Measurements from ENCODE around the gene CFDP1.

The CFDP1 gene

DNA sequence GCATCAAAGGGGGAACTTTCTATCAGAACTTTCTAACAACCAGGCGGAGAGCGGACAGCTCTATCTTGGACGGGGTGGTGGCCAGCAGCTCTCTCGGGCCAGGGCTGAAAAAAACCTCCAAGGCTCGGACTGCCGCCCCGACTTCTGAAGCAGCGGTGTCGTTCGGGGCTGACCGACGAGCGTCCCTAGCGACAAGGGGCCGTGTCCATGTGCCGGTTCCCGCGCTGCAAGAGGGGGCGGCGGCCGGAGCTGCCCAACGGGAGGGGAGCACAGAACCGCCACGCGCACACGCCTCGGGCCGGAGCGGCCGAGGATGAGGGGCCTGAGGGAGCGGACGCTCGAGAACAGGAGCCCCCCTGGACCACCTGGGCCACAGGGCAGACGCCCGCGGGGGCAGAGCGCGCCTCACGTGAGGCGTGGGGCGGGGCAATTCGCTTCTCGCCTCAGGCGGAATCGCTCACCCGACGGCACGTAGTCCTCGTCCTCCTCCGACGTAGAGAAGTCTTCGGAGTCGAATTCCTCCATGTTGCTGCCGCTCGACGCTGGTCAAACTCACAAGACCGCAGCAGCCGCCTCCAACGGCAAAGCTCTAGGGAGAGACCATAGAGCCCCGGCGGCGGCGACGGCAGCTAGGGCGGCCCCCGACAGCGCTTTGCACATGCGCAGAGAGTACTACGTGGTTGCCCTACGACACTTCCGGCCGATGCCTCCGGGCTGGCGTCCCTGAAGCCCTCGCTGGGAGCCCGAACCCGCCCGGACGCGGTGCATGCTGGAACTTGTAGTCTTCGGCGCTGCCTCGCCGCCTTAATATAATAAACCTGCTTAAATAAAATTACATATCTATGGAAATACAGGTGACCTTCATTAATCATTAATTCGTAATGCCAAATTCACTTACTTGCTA is at the start of gene CFDP1 (continued):
- TF ChIP-seq, protein P1, sequence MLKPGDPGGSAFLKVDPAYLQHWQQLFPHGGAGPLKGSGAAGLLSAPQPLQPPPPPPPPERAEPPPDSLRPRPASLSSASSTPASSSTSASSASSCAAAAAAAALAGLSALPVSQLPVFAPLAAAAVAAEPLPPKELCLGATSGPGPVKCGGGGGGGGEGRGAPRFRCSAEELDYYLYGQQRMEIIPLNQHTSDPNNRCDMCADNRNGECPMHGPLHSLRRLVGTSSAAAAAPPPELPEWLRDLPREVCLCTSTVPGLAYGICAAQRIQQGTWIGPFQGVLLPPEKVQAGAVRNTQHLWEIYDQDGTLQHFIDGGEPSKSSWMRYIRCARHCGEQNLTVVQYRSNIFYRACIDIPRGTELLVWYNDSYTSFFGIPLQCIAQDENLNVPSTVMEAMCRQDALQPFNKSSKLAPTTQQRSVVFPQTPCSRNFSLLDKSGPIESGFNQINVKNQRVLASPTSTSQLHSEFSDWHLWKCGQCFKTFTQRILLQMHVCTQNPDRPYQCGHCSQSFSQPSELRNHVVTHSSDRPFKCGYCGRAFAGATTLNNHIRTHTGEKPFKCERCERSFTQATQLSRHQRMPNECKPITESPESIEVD (tag by site-specific recombination; IDR thresholded peaks at IDR 0.05) = no peak
- TF ChIP-seq ZNF677 (tag by site-specific recombination; IDR thresholded peaks at IDR 0.05) (no peak), RBAK (tag by site-specific recombination; IDR thresholded peaks at IDR 0.05) (no peak), ZNF19 (tag by site-specific recombination; IDR thresholded peaks at IDR 0.05; ENCODE audit: low read depth) (no peak), ZNF433 (tag by site-specific recombination; IDR thresholded peaks at IDR 0.05; ENCODE audit: low read depth) (no peak), KLF8 (tag by site-specific recombination; IDR thresholded peaks at IDR 0.05) (peak; percentile 64; the same call in 1 of the 2 replicates), ZNF561 (tag by site-specific recombination; IDR thresholded peaks at IDR 0.05; ENCODE audit: borderline replicate concordance) (0 out of 2 replicates have a peak, but pooled peaks have one; percentile 54), ZNF221 (tag by site-specific recombination; IDR thresholded peaks at IDR 0.05; ENCODE audit: borderline replicate concordance) (no peak), ZNF843 (tag by site-specific recombination; IDR thresholded peaks at IDR 0.05) (peak; percentile 76; the same call in 1 of the 2 replicates), ZBTB8A (tag by site-specific recombination; IDR thresholded peaks at IDR 0.05) (peak; percentile 96), GLIS1 (tag by site-specific recombination; IDR thresholded peaks at IDR 0.05) (peak; percentile 56), MEIS1 (CRISPR knock-in tag; IDR thresholded peaks at IDR 0.05; ENCODE audit: borderline replicate concordance) (no peak), ZEB2 (tag by site-specific recombination; IDR thresholded peaks at IDR 0.05) (peak; percentile 47), ZNF132 (tag by site-specific recombination; IDR thresholded peaks at IDR 0.05; ENCODE audit: borderline replicate concordance) (no peak), ZNF629 (tag by site-specific recombination; IDR thresholded peaks at IDR 0.05) (peak; percentile 65)
- TF ChIP-seq, protein P2, sequence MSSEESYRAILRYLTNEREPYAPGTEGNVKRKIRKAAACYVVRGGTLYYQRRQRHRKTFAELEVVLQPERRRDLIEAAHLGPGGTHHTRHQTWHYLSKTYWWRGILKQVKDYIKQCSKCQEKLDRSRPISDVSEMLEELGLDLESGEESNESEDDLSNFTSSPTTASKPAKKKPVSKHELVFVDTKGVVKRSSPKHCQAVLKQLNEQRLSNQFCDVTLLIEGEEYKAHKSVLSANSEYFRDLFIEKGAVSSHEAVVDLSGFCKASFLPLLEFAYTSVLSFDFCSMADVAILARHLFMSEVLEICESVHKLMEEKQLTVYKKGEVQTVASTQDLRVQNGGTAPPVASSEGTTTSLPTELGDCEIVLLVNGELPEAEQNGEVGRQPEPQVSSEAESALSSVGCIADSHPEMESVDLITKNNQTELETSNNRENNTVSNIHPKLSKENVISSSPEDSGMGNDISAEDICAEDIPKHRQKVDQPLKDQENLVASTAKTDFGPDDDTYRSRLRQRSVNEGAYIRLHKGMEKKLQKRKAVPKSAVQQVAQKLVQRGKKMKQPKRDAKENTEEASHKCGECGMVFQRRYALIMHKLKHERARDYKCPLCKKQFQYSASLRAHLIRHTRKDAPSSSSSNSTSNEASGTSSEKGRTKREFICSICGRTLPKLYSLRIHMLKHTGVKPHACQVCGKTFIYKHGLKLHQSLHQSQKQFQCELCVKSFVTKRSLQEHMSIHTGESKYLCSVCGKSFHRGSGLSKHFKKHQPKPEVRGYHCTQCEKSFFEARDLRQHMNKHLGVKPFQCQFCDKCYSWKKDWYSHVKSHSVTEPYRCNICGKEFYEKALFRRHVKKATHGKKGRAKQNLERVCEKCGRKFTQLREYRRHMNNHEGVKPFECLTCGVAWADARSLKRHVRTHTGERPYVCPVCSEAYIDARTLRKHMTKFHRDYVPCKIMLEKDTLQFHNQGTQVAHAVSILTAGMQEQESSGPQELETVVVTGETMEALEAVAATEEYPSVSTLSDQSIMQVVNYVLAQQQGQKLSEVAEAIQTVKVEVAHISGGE (tag by site-specific recombination; conservative IDR thresholded peaks at IDR 0.05; ENCODE audit: low read depth) = peak; percentile 82
- TF ChIP-seq, protein P3, sequence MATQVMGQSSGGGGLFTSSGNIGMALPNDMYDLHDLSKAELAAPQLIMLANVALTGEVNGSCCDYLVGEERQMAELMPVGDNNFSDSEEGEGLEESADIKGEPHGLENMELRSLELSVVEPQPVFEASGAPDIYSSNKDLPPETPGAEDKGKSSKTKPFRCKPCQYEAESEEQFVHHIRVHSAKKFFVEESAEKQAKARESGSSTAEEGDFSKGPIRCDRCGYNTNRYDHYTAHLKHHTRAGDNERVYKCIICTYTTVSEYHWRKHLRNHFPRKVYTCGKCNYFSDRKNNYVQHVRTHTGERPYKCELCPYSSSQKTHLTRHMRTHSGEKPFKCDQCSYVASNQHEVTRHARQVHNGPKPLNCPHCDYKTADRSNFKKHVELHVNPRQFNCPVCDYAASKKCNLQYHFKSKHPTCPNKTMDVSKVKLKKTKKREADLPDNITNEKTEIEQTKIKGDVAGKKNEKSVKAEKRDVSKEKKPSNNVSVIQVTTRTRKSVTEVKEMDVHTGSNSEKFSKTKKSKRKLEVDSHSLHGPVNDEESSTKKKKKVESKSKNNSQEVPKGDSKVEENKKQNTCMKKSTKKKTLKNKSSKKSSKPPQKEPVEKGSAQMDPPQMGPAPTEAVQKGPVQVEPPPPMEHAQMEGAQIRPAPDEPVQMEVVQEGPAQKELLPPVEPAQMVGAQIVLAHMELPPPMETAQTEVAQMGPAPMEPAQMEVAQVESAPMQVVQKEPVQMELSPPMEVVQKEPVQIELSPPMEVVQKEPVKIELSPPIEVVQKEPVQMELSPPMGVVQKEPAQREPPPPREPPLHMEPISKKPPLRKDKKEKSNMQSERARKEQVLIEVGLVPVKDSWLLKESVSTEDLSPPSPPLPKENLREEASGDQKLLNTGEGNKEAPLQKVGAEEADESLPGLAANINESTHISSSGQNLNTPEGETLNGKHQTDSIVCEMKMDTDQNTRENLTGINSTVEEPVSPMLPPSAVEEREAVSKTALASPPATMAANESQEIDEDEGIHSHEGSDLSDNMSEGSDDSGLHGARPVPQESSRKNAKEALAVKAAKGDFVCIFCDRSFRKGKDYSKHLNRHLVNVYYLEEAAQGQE (tag by site-specific recombination; IDR thresholded peaks at IDR 0.05) = peak; percentile 44
- TF ChIP-seq, protein P4, sequence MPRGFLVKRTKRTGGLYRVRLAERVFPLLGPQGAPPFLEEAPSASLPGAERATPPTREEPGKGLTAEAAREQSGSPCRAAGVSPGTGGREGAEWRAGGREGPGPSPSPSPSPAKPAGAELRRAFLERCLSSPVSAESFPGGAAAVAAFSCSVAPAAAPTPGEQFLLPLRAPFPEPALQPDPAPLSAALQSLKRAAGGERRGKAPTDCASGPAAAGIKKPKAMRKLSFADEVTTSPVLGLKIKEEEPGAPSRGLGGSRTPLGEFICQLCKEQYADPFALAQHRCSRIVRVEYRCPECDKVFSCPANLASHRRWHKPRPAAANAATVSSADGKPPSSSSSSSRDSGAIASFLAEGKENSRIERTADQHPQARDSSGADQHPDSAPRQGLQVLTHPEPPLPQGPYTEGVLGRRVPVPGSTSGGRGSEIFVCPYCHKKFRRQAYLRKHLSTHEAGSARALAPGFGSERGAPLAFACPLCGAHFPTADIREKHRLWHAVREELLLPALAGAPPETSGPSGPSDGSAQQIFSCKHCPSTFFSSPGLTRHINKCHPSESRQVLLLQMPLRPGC (tag by site-specific recombination; IDR thresholded peaks at IDR 0.05) = peak; percentile 60; the same call in 1 of the 2 replicates
- TF ChIP-seq, protein P5, sequence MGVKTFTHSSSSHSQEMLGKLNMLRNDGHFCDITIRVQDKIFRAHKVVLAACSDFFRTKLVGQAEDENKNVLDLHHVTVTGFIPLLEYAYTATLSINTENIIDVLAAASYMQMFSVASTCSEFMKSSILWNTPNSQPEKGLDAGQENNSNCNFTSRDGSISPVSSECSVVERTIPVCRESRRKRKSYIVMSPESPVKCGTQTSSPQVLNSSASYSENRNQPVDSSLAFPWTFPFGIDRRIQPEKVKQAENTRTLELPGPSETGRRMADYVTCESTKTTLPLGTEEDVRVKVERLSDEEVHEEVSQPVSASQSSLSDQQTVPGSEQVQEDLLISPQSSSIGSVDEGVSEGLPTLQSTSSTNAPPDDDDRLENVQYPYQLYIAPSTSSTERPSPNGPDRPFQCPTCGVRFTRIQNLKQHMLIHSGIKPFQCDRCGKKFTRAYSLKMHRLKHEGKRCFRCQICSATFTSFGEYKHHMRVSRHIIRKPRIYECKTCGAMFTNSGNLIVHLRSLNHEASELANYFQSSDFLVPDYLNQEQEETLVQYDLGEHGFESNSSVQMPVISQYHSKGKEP (tag by site-specific recombination; IDR thresholded peaks at IDR 0.05) = no peak
- TF ChIP-seq, protein P6, sequence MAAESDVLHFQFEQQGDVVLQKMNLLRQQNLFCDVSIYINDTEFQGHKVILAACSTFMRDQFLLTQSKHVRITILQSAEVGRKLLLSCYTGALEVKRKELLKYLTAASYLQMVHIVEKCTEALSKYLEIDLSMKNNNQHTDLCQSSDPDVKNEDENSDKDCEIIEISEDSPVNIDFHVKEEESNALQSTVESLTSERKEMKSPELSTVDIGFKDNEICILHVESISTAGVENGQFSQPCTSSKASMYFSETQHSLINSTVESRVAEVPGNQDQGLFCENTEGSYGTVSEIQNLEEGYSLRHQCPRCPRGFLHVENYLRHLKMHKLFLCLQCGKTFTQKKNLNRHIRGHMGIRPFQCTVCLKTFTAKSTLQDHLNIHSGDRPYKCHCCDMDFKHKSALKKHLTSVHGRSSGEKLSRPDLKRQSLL (tag by site-specific recombination; IDR thresholded peaks at IDR 0.05) = peak; percentile 51; the same call in 1 of the 2 replicates
- TF ChIP-seq, protein P7, sequence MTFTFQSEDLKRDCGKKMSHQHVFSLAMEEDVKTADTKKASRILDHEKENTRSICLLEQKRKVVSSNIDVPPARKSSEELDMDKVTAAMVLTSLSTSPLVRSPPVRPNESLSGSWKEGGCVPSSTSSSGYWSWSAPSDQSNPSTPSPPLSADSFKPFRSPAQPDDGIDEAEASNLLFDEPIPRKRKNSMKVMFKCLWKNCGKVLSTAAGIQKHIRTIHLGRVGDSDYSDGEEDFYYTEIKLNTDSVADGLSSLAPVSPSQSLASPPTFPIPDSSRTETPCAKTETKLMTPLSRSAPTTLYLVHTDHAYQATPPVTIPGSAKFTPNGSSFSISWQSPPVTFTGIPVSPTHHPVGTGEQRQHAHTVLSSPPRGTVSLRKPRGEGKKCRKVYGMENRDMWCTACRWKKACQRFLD (tag by site-specific recombination; IDR thresholded peaks at IDR 0.05) = no peak
- TF ChIP-seq, protein P8, sequence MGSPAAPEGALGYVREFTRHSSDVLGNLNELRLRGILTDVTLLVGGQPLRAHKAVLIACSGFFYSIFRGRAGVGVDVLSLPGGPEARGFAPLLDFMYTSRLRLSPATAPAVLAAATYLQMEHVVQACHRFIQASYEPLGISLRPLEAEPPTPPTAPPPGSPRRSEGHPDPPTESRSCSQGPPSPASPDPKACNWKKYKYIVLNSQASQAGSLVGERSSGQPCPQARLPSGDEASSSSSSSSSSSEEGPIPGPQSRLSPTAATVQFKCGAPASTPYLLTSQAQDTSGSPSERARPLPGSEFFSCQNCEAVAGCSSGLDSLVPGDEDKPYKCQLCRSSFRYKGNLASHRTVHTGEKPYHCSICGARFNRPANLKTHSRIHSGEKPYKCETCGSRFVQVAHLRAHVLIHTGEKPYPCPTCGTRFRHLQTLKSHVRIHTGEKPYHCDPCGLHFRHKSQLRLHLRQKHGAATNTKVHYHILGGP (tag by site-specific recombination; IDR thresholded peaks at IDR 0.05) = no peak
